PC-9 (cell line): ENCODE measurements around the gene TTBK1. TPM values are rescaled to one million over a fixed set of nuclear protein-coding genes. Genes with fewer than 3 reads are reported as not detected.

ENCODE experiments used
- BruUV-seq: library from RNA; stranded (reverse); fragments of 400-500 nt; replicated peaks from 2 replicates; lab custom pipeline; 2021; lab: Mats Ljungman, UMichigan
- CTCF ChIA-PET: fragments of 300-600 bp; sonication (Branson Sonifier 250); formaldehyde crosslinking; loops from one replicate; lab custom pipeline; 2022; ENCODE audit warnings: antibody characterized with exemption; lab: Charles Lee
- POLR2A ChIA-PET: fragments of 300-600 bp; sonication (Branson Sonifier 250); formaldehyde crosslinking; loops from one replicate; lab custom pipeline; 2022; ENCODE audit warnings: antibody characterized with exemption; ENCODE audit not compliant: unreplicated experiment; lab: Charles Lee
- DNase-seq, 2 experiments: peaks; one replicate each; pipeline versions ENCODE4 v3.0.0 to v3.0.0-alpha.2; 2015 to 2022; ENCODE audit warnings: mixed read lengths in 1 of 2
- H2AFZ ChIP-seq: fragments of 200-600 bp; sonication (generic); 2 replicates; pipeline ENCODE4 v1.8.1; 2017; ENCODE audit warnings: antibody characterized with exemption
- H3F3A ChIP-seq: fragments of 200-600 bp; sonication (generic); 2 replicates; pipeline ENCODE4 v1.8.1; 2017; ENCODE audit warnings: antibody characterized with exemption, mild to moderate bottlenecking, low read depth; ENCODE audit not compliant: insufficient read depth
- H3K27ac ChIP-seq: fragments of 200-600 bp; sonication (generic); 2 replicates; pipeline ENCODE4 v1.6.1; 2016; ENCODE audit warnings: mixed run types
- H3K27me3 ChIP-seq: fragments of 200-600 bp; sonication (generic); 2 replicates; pipeline ENCODE4 v1.6.1; 2016; ENCODE audit warnings: low read depth, mixed run types; ENCODE audit not compliant: insufficient read depth
- H3K36me3 ChIP-seq: fragments of 200-600 bp; sonication (generic); 2 replicates; pipeline ENCODE4 v1.6.1; 2016; ENCODE audit warnings: low read depth, mixed run types
- H3K4me1 ChIP-seq: fragments of 200-600 bp; sonication (generic); replicated peaks from 2 replicates; pipeline ENCODE4 v1.6.1; 2016; ENCODE audit warnings: mixed run types; ENCODE audit not compliant: insufficient read depth
- H3K4me2 ChIP-seq: fragments of 200-600 bp; sonication (generic); 2 replicates; pipeline ENCODE4 v1.6.1; 2017; ENCODE audit warnings: mixed run types
- H3K4me3 ChIP-seq: fragments of 200-600 bp; sonication (generic); 2 replicates; pipeline ENCODE4 v1.6.1; 2016; ENCODE audit warnings: mixed run types
- H3K79me2 ChIP-seq: fragments of 200-600 bp; sonication (generic); 2 replicates; pipeline ENCODE4 v1.6.1; 2017; ENCODE audit warnings: low read depth, mixed run types
- H3K9me2 ChIP-seq: fragments of 200-600 bp; sonication (generic); 2 replicates; pipeline ENCODE4 v1.8.1; 2017; ENCODE audit warnings: mild to moderate bottlenecking; ENCODE audit not compliant: insufficient read depth
- H3K9me3 ChIP-seq: fragments of 200-600 bp; sonication (generic); 2 replicates; pipeline ENCODE4 v1.8.1; 2016; ENCODE audit warnings: low read depth; ENCODE audit not compliant: insufficient read depth
- H4K20me1 ChIP-seq: fragments of 200-600 bp; sonication (generic); 2 replicates; pipeline ENCODE4 v1.8.1; 2017; ENCODE audit not compliant: insufficient read depth
- CTCF ChIP-seq: fragments of 200-600 bp; sonication (generic); conservative IDR thresholded peaks from 2 replicates; pipeline ENCODE4 v1.6.1; 2017; ENCODE audit warnings: mixed run types, antibody characterized with exemption, mild to moderate bottlenecking, moderate library complexity
- EZH2 ChIP-seq: fragments of 200-600 bp; sonication (generic); IDR thresholded peaks from 2 replicates; pipeline ENCODE4 v1.8.0; 2017; ENCODE audit warnings: antibody characterized with exemption, low read depth
- intact Hi-C: fragments of 100-400 bp; cut with micrococcal nuclease; formaldehyde crosslinking; loops from one replicate; pipeline ENCODE4 v1.10.0; 2022; ENCODE audit not compliant: unreplicated experiment
- total RNA-seq: library from RNA; stranded (reverse); gene quantifications from 2 replicates; pipeline ENCODE4 v1.2.3, GENCODE V29; 2021

TTBK1 gene
- total RNA-seq, 1 experiment from 2014 or later = 0.07 TPM

- no peaks in the 10 kb centered on the region for H3K79me2 ChIP-seq
- intact Hi-C loops = no loop called here
Observed at GRCh38 chr6:43213431-43213830, 29.9 kb upstream of the TTBK1 start.

GRCh38 chr6:43215066-43215465 lies 28.2 kb upstream of the TTBK1 start:
- no TSS peak for BruUV-seq

More at GRCh38 chr6:43213431-43213830, 29.9 kb upstream of the TTBK1 start:
- TF ChIP-seq CTCF = no peak
- no peak for TF ChIP-seq EZH2
- Histone ChIP-seq H2AFZ (no peak overlapping the region), H3K27ac (no peak overlapping the region), H3K9me2 (no peaks in the 10 kb centered on the region), H3K27me3 (no peaks in the 10 kb centered on the region), H3K9me3 (no peaks in the 10 kb centered on the region), H3K4me2 (no peak overlapping the region), H4K20me1 (no peaks in the 10 kb centered on the region), H3F3A (no peaks in the 10 kb centered on the region), H3K4me1 (no peaks in the 10 kb centered on the region), H3K36me3 (no peaks in the 10 kb centered on the region), H3K4me3 (no peak overlapping the region)
- BruUV-seq = no TSS peak
- POLR2A ChIA-PET = no interaction called here
- no peak for DNase-seq
- CTCF ChIA-PET = no interaction called here

GRCh38 chr6:43216200-43216599 lies 27.1 kb upstream of the TTBK1 start:
- H3K4me2 ChIP-seq = no peak overlapping the region
- no TSS peak for BruUV-seq
- H3K9me3 ChIP-seq = no peaks in the 10 kb centered on the region
- H3K9me2 ChIP-seq = no peaks in the 10 kb centered on the region
- H4K20me1 ChIP-seq = no peaks in the 10 kb centered on the region
- H3K4me3 ChIP-seq = no peak overlapping the region
- no peak overlapping the region for H2AFZ ChIP-seq
- intact Hi-C loops = no loop called here
- POLR2A ChIA-PET = no interaction called here
- H3K4me1 ChIP-seq = no peaks in the 10 kb centered on the region
- no peaks in the 10 kb centered on the region for H3K79me2 ChIP-seq
- no peaks in the 10 kb centered on the region for H3F3A ChIP-seq
- no peak for DNase-seq
- H3K36me3 ChIP-seq = no peaks in the 10 kb centered on the region
- CTCF ChIA-PET = no interaction called here
- H3K27me3 ChIP-seq = no peaks in the 10 kb centered on the region
- TF ChIP-seq CTCF = no peak
- TF ChIP-seq EZH2 = no peak
- no peak overlapping the region for H3K27ac ChIP-seq

More at GRCh38 chr6:43215066-43215465, 28.2 kb upstream of the TTBK1 start:
- Histone ChIP-seq H3K9me3 (no peaks in the 10 kb centered on the region), H3K36me3 (no peaks in the 10 kb centered on the region), H3K27ac (no peak overlapping the region), H3F3A (no peaks in the 10 kb centered on the region), H2AFZ (no peak overlapping the region), H3K4me1 (no peaks in the 10 kb centered on the region), H4K20me1 (no peaks in the 10 kb centered on the region), H3K27me3 (no peaks in the 10 kb centered on the region), H3K4me2 (no peak overlapping the region), H3K4me3 (no peak overlapping the region), H3K79me2 (no peaks in the 10 kb centered on the region), H3K9me2 (no peaks in the 10 kb centered on the region)
- no peak for TF ChIP-seq EZH2
- no peak for TF ChIP-seq CTCF
- DNase-seq = no peak
- intact Hi-C loops = no loop called here
- POLR2A ChIA-PET = no interaction called here
- CTCF ChIA-PET = no interaction called here
